ENCODE measurements around the gene MMP25.
"Not testable (repeated sequence)": the region's sequence is repeated elsewhere in the genome, so short reads cannot be mapped to it uniquely, and the experiment has no call there.

The MMP25 gene

GRCh38 chr16:3051009-3051408 lies 4.6 kb downstream of the MMP25 start:
- no peak for FAIRE-seq
- DNase-seq (ENCODE audit: insufficient read length, low spot score) = no peak
- TF ChIP-seq, protein P1, sequence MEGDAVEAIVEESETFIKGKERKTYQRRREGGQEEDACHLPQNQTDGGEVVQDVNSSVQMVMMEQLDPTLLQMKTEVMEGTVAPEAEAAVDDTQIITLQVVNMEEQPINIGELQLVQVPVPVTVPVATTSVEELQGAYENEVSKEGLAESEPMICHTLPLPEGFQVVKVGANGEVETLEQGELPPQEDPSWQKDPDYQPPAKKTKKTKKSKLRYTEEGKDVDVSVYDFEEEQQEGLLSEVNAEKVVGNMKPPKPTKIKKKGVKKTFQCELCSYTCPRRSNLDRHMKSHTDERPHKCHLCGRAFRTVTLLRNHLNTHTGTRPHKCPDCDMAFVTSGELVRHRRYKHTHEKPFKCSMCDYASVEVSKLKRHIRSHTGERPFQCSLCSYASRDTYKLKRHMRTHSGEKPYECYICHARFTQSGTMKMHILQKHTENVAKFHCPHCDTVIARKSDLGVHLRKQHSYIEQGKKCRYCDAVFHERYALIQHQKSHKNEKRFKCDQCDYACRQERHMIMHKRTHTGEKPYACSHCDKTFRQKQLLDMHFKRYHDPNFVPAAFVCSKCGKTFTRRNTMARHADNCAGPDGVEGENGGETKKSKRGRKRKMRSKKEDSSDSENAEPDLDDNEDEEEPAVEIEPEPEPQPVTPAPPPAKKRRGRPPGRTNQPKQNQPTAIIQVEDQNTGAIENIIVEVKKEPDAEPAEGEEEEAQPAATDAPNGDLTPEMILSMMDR (IDR thresholded peaks at IDR 0.05; ENCODE audit: insufficient read depth, missing control alignments) = no peak

- FAIRE-seq = no peak
- TF ChIP-seq, protein P1 (IDR thresholded peaks at IDR 0.05; ENCODE audit: insufficient read depth, missing control alignments) = no peak
- no peak for DNase-seq (ENCODE audit: insufficient read length, low spot score)
Measured at GRCh38 chr16:3051494-3051893, 5.1 kb downstream of the MMP25 start.

DNA sequence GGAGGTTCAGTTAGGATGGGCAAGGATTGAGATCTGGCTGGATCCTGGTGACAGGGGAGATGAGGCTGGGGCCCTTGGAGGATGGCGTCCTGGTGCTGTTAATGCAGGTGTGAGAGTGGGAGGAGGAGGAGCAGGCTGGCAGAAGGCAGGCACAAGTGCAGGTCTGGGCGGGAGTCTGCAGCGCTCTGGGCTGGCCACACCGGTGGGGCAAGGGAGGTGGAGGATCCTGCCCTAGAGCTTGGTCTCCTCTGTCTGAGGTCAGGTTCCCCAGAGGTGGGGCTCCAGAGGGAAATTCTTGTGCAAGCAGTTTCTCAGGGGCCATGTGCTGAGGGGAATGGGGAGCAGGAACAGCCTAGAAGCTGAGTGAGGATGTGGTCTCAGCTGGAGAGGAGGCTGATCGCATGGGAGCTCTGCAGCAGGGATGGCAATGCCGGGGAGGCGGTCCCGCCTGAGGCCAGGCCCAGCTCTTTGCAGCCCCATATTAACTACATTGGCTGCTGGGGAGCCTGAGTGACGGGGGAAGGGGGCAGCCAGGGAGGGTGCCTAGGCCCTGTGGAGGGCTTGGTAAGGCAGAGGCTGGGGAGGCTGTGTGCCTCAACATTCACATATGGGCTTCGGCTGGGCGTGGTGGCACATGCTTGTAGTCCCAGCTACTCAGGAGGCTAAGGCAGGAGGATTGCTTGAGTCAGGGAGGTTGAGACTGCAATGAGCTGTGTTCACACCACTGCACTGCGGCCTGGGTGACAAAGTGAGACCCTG lies 6.4 kb downstream of the MMP25 start:
- not testable (repeated sequence) for FAIRE-seq; DNase-seq (ENCODE audit: insufficient read length, low spot score)

DNA sequence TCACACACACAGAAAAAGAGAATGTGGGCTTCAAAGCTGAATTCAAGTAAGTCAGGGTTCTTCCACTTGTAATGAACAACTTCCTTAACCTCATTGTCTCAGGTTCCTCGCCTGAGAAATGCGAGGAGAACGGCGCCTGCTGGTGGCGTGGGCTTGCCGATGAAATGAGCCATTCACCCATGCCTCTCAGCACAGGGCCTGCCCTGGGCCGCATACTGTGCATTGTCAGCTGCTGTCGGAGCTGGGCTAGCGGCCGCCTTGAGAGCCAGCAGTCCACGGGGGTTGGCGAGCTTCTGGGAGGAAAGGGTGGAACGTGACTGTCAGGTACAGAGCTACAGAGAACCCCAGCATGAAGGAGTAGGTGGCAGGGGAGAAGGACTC lies 7.0 kb downstream of the MMP25 start:
- not testable (repeated sequence) for FAIRE-seq; DNase-seq (ENCODE audit: insufficient read length, low spot score)

- DNase-seq (ENCODE audit: insufficient read length, low spot score) = no peak
- no peak for FAIRE-seq
- TF ChIP-seq, protein P1 (IDR thresholded peaks at IDR 0.05; ENCODE audit: insufficient read depth, missing control alignments) = no peak
Measured at GRCh38 chr16:3054965-3055733, 8.8 kb downstream of the MMP25 start.

DNA sequence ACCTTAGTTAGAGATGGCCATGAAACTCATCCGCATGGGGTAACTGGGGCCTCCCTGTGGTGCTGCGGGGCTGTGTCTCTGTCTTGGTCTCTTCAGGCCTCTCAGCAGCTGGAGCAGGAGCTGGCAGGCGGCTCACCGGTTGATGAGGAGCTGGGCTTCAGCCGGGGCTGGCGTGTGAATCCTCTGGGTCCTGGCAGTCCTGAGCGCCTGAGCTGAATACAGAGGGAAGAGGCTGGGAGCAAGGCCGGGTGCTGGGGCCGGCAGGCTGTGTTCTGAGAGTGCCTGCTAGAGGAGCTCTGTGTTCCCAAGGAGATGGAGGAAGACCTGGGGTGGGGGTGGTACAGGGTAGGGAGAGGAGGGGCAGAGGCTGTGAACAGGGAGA lies 9.4 kb downstream of the MMP25 start:
- not testable (repeated sequence) for DNase-seq (ENCODE audit: insufficient read length, low spot score); FAIRE-seq

- FAIRE-seq (no peak), DNase-seq (ENCODE audit: insufficient read length, low spot score) (no peak)
- TF ChIP-seq, protein P1 (IDR thresholded peaks at IDR 0.05; ENCODE audit: insufficient read depth, missing control alignments) = no peak
Measured at GRCh38 chr16:3056336-3057180, 10.2 kb downstream of the MMP25 start.

GRCh38 chr16:3057181-3058138 lies 11.1 kb downstream of the MMP25 start:
- FAIRE-seq (no peak), DNase-seq (ENCODE audit: insufficient read length, low spot score) (no peak)
- TF ChIP-seq, protein P1 (IDR thresholded peaks at IDR 0.05; ENCODE audit: insufficient read depth, missing control alignments) = no peak

Data from D721Med (cell line).